ENCODE measurements around the gene NF1.

- TF ChIP-seq CTCF (IDR thresholded peaks at IDR 0.05) (no peak), POLR2AphosphoS5 (IDR thresholded peaks at IDR 0.05) (no peak), POLR2A (IDR thresholded peaks at IDR 0.05) (no peak)
Observed at GRCh38 chr17:31272236-31272635, 177.5 kb downstream of the NF1 start.

Measured in gastroesophageal sphincter (tissue), 3 donors.